HG02973 (cell line): Measurements from ENCODE around the gene NR4A1.

Experiments used
- ATAC-seq: cut with Tn5 transposase; IDR thresholded peaks from one replicate; pipeline ENCODE4 v1.9.1; 2021; ENCODE audit warnings: moderate library complexity; ENCODE audit not compliant: unreplicated experiment

NR4A1 gene

DNA sequence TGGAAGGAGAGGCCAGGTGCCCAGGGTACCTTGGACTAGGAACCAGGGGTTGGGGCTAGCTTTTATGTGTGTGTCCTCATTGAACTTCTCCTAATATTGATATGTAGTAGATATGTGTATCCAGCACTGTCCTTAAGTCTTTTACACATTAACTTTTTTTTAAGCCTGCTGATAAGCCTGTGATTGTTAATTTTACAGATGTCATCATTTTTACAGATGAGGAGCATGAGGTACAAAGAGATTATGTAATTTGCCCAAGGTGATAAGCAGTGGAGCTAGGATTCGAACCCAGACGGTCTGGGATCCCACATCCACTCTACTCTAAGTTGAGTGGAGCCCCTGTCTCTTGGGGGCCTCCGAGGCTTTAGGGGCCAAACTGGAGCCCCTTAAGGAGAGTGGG is 10.2 kb upstream of the NR4A1 start:
- ATAC-seq: no peak

DNA sequence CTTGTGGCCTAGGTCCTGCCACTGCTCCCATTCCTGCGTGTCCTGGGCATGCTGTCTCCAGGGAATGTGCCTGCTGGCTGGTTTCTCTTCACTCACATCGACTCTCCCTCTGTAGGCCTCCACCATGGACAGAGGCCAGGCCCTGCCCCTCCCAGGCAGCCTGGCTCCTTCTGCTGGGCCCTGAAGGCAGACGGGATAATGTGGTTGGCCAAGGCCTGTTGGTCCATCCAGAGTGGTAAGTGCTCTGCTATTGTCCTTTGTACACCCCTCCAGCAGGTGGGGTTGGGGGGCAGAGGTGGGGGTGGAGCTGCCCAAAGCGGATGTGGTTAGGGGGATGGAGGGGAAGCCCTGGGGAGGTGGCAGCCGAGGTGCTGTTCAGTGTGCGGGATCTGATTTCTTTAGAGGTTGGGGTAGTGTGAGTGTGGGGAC is 9.5 kb upstream of the NR4A1 start:
- ATAC-seq: no peak

DNA sequence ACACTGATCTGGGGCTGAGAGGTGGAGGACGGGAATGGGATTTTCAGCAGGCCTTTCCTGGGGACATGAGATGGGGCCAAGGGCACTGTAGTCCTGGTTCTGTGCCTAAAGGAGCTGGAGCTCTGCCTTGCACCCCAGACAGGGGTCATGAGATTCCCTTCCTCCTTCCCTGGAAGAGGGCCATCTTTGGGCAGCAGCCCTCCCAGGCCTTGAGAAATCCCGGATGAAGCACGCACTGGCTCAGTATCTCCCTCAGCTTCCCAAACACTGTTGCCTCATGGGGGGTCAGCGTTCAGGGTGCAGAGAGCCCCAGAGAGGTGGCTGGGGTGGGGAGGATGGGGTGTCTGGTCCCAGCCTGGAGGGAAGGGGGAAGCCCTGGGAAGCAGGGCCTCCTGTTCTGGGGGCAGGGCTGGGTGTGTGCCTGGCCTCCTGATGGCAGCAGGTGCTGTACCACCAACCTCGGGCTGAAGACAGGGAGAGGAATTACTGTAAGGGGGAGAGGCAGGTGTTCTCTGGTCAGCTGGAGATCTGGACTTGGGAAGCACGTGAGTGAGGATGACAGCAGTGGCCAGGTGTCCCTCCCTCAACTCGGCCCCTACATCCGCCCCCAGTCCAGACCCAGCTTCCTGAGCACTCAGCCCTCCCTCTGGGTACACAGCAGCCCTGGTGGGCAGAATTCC is 8.4 kb upstream of the NR4A1 start:
- ATAC-seq: no peak

DNA sequence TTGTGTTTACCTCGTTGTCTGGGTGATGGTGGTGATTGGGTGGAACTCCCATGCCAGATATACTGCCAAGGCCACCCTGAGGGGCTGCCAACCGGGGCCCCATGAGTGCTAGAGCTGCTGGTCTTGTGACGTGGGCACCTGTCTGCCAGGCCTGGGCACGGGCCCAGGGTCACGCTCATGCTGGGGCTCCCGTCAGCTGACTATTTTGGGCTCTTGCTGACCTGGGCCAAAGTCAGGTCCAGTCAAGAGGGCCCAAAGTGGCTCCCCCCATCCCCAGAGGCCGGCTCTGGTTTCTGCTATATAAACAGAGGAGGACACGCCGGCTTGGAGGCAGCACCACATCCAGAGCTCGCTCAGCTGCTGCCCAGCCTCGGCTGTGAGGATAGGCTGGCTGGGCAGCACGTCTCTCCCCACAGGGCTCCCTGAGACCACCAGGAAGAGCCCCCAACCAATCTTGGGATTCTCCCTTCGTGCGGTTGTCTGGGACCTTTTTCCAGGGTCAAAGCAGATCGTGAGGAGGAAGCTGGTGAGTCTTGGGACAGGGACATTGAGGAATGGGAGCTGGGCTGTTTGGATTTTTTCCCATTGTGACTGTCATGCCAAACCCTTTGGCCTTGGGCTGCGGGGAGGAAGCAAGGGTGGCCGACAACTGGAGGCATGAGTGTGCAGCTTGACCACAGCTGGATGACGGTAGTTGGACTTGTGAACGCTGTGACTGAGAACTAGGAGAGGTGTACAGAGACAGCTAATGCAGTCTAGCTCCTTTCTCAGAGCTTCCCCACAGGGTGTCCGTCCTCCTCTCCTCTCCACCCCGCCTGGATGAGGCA is 7.6 kb upstream of the NR4A1 start:
- ATAC-seq: no peak

DNA sequence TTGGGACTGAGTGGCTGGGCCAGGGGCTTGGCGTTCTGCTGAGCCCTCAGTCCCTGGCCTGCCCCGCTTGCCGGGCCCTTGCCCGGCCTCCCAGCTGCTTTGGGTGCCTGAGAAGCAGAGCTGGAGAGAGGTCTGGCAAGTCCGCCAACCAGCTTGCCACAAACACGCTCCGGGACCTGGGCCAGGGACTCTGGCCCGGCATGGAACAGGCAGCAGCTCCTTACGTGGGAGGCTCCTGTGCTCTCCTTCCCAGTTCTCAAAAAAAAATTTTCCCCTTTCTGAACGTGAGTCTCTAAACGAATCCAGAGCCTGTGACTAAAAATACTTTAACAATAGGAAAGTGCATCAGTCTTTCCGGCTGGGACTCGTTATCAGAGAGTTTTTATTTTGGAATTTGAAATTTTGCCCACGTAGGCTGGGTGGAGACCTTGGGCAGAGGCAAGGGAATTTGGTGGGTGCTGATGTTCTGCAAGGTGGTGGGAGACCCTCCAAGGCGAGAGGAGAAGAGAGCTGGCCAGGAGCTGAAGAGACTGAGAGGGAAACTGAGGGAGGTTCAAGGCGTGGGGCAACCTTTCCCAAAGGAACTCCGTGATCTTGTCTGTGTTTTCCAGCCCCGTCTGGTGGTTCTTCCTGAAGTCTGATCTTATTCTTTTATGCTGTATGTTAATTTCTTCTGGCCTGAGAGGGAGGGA is 6.8 kb upstream of the NR4A1 start:
- ATAC-seq: no peak

DNA sequence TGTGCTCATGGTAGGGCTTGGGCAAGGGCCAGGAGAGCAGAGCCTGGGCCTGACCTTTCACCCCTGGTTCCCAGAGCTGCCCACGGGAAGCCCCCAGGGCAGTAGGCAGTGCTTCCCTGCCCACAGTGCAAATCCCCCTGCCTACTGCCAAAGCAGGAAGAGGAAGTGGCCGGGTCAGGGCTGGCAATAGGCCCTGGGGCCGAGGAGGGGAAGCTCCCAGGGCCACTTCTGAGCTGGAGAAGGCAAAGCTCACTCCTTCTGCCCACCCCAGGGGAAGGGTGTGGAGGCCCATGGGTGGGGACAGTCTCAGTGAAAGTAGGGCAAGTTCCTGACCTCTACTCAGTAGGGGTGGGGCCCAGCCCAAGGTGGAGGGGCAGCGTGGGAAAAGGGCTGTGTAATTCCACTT is 5.4 kb upstream of the NR4A1 start:
- ATAC-seq: no peak

DNA sequence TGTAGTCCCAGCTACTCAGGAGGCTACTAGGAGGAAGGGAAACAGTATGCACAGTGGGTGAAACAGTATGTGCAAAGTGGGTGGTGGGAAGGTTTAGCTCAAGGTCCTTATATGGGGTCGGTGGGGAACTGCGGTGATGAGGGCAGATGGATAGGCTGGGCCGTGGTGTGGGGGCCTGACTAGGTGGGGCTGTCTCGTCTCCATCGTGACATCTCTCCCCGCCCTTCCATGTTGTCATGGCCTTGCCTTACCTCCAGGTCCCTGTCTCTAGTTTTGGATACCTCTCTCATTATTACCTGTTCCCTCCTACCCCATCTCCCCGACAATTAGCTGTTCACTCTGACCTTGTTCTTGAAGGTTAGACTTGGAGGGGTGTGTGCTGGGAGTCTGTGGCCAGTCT is 4.4 kb upstream of the NR4A1 start:
- ATAC-seq: no peak

DNA sequence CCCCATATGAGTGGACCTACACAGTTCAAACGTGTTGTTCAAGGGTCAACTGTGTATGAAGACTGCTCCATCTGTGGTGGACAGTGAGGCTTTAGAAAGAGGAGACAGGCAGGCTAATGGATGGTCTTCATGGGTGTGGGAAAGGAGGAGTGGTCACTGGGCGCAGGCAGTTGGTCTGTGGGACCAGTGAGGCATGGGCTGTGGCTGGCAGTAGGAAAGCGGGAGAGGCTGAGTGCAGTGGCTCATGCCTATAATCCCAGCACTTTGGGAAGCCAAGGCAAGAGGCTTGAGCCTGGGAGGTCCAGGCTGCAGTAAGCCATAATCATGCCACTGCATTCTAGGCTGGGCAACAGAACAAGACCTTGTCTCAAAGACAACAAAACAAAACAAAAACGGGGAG is 2.0 kb upstream of the NR4A1 start:
- ATAC-seq: no peak

DNA sequence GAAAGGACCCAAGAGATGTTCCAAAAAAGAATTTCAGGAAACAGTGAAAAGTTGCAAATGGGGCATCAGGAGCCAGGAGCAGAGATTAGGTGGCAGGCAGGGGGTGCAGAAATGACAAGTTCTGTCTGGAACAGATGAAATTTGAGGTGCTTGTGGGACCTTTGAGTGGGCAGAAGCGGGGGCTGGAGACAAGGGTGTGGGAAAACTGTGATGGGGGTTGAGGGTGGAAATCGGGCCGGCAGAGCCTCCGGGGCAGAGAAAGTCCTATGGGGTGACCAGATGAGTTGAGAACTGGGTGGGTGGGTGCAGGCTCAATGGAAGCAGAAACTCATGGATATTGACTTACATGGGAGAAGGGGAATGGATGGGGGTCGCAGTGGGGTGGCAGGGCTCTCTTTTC is 1.6 kb upstream of the NR4A1 start:
- ATAC-seq: no peak

DNA sequence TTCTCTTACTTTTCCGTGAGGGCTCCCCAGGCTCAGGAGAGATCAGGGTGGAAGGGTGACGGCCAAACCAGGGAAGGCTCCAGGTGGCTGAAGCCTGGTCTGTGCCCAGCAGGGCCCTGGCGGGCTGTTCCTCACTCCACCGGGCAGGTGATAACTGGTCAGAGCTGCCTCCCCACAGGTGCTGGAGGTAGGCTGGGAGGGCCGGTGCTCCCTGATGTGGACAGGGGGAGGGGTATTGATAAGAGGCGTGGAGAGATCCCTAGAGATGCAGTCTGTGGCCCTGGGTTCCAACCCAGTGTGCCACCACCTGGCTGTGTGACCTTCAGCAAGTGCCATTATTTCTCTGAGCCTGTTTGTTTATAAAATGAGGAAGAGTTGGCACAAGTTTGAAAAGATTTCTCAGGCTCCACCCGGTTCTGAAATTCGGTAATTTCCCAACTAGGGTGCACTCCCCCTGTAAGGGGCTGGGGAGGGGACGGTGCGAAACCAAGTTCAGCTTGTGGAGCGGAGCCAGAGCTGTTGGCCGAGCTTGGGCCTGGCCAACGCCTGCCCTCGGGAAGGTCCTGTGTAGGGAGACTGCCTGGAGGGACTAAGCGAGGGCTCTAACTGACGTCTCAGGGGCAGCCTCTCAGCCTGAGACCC is 1.0 kb upstream of the NR4A1 start:
- no peak for ATAC-seq

DNA sequence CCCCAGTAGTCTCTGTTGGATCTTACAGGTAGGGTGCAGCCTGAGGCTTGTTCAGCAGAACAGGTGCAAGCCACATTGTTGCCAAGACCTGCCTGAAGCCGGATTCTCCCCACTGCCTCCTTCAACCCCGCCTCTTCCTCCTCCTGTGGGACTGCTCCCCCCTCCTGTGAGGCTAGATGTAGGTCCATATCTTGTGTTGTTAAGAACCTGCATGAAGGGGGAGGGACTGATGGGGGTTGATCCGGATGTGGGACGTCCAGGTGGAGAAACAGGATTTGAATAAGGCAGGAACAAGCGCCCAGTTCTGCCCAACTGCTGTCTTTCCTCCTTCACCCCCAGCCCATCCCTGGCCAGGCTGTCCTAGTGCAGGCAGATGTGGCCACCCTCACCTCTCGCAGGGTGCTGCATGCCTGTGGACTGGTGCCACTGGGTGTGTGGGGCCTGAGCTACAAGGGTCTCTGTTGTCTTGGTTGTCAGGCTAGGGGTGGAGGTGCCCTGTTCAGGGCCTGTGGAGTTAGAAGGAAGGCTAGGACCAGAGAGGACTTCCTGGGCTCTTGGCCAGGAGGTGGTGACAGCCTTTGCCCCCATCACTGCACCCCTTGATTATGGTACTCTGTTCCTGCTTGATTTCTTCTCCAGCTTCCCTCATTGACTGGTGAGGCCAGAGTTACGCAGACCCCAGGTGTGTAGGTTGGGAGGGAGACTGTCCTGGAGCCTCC is 1.4 kb downstream of the NR4A1 start:
- ATAC-seq: no peak

DNA sequence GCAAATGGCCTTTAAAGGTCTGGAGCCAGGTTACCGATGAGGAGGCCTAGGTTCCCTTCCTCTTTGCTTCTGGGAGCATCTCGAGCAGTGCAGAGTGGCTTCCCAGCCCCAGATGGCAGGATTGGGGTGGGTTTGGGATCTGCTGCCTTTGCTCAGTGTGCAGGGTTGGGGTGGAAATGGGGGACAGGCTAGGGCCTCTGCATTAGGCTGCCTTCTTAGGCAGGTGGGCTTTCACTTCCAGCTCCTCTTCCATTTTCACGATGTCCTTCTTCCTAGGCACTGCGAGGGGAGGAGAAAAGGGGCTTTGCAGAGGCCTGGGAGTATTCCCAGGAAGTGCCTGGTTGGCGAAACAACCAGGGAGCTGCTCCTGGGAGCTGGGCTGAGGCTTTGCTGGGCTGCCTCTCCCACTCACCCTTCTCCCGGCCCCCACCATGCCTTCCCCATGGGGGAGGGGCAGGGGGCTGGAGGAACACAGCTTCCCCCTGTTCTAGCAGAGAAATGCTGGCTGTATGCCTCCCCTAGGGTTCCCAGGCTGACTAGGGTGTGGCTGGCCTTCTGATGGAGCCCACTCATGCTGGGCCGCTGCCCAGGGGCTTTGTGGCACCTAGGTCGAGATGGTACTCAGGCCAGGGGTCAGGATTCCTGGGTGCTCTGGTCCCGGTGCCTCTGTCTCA is 2.4 kb downstream of the NR4A1 start:
- no peak for ATAC-seq

DNA sequence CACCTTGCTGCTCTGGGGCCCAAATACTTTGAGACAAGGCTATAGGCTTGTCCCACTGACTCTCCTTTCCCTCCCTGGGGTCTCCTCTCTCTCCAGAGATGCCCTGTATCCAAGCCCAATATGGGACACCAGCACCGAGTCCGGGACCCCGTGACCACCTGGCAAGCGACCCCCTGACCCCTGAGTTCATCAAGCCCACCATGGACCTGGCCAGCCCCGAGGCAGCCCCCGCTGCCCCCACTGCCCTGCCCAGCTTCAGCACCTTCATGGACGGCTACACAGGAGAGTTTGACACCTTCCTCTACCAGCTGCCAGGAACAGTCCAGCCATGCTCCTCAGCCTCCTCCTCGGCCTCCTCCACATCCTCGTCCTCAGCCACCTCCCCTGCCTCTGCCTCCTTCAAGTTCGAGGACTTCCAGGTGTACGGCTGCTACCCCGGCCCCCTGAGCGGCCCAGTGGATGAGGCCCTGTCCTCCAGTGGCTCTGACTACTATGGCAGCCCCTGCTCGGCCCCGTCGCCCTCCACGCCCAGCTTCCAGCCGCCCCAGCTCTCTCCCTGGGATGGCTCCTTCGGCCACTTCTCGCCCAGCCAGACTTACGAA is 3.1 kb downstream of the NR4A1 start:
- no peak for ATAC-seq

DNA sequence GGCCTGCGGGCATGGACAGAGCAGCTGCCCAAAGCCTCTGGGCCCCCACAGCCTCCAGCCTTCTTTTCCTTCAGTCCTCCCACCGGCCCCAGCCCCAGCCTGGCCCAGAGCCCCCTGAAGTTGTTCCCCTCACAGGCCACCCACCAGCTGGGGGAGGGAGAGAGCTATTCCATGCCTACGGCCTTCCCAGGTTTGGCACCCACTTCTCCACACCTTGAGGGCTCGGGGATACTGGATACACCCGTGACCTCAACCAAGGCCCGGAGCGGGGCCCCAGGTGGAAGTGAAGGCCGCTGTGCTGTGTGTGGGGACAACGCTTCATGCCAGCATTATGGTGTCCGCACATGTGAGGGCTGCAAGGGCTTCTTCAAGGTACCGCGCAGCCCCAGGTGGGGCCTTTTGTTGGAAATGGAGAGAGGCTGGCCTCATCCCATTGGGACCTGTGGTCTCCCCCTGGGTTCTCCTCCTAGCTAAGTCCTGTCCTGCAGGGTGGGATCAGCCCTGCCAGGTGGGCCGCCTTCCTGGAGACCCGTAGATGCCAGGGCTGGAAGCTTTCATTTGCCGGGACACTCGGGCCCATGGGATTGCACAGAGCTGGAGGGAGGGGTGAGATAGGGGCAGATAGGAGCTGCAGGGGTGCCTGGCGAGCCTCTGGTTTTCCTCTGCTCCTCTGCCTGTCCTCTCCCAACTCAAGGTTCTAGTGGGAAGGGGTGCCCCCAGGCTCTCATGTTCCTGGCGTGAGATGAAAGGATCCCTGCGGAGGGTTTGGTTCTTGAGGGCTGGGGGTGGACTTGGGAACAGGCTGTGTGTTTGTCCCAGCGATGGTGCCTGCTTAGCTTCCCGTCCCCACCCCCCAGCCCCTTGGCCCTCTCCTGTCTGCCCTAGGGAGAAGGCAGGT is 3.8 kb downstream of the NR4A1 start:
- ATAC-seq: no peak

DNA sequence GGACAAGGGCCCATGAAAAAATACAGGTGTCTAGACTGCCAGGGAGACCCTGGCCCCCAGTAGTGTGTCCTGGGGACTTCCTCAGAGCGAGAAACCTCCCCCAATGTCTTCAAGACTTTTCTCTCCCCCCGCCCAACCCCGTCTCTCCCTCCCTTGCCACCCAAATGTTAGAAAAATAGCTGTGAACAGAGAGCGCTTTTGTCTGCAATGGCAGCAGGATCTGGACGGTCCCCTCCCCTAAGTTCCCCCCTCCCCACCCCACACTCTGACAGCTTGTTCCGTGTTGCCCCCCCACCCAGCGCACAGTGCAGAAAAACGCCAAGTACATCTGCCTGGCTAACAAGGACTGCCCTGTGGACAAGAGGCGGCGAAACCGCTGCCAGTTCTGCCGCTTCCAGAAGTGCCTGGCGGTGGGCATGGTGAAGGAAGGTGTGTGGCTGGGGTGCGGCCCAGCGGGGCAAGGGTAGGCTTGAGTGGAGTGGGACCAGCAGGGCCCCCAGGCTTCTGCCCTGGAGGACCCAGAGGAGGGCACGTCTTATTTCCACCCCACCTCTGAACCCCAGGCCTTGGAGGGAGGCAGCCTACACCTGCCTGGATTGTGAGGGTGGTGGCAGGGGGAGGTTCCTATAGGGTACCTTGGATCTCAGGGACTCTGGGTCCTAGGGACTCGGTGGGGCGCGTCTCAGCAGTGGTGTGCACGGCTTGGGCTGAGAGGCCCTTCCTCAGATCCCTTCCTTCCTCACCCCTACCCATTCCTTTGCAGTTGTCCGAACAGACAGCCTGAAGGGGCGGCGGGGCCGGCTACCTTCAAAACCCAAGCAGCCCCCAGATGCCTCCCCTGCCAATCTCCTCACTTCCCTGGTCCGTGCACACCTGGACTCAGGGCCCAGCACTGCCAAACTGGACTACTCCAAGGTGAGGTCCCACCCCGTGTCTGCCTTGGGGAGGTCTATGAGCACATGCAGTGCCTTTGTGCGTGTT is 4.8 kb downstream of the NR4A1 start:
- no peak for ATAC-seq

DNA sequence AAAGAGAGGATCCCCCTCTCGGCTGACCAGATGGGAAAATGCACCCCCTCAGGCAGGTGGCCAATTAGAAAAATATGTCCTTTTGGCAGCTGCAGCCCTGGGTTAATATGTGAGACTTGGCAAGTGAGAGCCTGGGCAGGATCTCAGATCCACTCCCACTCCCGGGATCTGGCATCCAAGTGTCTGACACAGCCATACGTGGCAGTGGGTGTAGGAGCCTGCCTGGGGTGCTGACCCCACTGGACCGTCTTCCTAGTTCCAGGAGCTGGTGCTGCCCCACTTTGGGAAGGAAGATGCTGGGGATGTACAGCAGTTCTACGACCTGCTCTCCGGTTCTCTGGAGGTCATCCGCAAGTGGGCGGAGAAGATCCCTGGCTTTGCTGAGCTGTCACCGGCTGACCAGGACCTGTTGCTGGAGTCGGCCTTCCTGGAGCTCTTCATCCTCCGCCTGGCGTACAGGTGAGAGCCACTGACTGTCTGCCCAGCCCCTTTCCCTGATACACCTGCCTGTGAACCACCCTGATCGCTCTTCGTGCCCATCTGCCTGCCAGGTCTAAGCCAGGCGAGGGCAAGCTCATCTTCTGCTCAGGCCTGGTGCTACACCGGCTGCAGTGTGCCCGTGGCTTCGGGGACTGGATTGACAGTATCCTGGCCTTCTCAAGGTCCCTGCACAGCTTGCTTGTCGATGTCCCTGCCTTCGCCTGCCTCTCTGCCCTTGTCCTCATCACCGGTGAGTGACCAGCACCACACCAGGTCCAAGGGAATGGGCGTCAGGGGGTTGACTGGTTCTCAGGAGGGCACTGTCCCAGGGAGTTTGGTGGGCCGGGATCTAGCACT is 5.8 kb downstream of the NR4A1 start:
- ATAC-seq: no peak
